Measurements from ENCODE around the gene FAM114A1. TPM values are rescaled to one million over a fixed set of nuclear protein-coding genes. Genes with fewer than 3 reads are reported as not detected.

FAM114A1 gene
- polyA plus RNA-seq (2013): 1.9 TPM

DNA sequence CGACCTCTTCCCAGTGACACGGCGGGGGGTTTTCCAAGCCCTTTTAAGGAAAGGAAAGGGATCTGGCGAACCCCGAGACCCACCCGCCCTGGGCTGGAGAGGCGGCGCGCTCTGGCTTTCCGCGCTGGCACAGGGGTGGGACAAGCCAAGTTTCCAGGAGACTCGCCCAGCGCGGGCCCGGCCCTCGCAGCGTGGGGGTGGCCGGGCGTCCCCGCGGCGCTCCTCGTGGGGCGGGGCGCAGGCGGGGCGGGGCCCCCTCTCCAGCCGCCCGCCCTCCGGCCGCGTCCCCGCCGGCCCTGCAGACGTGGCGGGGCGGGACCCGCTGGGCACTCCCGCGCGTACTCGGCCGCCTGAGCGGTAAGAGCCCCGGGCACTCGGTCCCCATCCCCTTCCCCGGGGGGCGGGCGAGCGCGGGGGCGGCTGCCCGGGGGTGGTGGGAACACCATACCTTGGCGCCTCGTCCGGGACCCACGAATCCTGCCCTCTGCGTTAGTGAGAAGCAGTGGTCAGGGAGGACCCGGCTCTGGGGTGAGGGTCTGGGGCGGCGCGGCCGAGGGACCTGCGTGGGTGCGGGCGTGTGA is at the start of gene FAM114A1:
Gene FAM114A1 (plus strand): TSS at position 329 of the 581 bp plus-strand sequence. CDS start 10,273 bp downstream, outside the sequence.
- H3K4me3 ChIP-seq (ENCODE audit: control insufficient read depth in 1 of 7, extremely low read depth in 1 of 7, insufficient read depth in 4 of 7, low read depth in 2 of 7, low read length in 6 of 7): peak within 1 kb of the TSS; percentile 8 to 81 (median 59)
- no peaks in the 10 kb centered on the region for H3K36me3 ChIP-seq (ENCODE audit: control insufficient read depth in 4 of 4, insufficient read depth in 4 of 4, low read length in 3 of 4)
- ChIA-PET POLR2A (no interaction called here), CTCF (interaction anchor here (0.9 to 1.6 kb wide), 4 partner anchors 9 to 106 kb away, joined by 3 to 4 read pairs (median 3); no protein-coding TSS in a partner anchor)
- peak; percentile 31 to 54 (median 36) for DNase-seq
- no peaks in the 10 kb centered on the region for H3K27me3 ChIP-seq (replicated peaks in 2 of 5; ENCODE audit: control insufficient read depth in 4 of 5, insufficient read depth in 5 of 5, low read length in 4 of 5)
- peak within 1 kb of the TSS in 1 of 2 experiments; percentile 63 for H3K27ac ChIP-seq (ENCODE audit: insufficient read depth in 1 of 2, low read depth in 1 of 2, low read length in 2 of 2, poor library complexity in 1 of 2, severe bottlenecking in 2 of 2)
- 1% methylated on average over 30 of the region's 66 CpGs for WGBS (ENCODE audit: insufficient coverage)
- H3K9me3 ChIP-seq (ENCODE audit: control extremely low read depth in 1 of 5, control insufficient read depth in 4 of 5, insufficient read depth in 2 of 5, low read depth in 1 of 5, low read length in 4 of 5): no peaks in the 10 kb centered on the region
- H3K4me1 ChIP-seq (ENCODE audit: control extremely low read depth in 1 of 4, control insufficient read depth in 4 of 4, insufficient read depth in 4 of 4, low read length in 3 of 4): peaks cover 4 to 15% (median 11%) of the 10 kb centered on the region in 4 experiments

DNA sequence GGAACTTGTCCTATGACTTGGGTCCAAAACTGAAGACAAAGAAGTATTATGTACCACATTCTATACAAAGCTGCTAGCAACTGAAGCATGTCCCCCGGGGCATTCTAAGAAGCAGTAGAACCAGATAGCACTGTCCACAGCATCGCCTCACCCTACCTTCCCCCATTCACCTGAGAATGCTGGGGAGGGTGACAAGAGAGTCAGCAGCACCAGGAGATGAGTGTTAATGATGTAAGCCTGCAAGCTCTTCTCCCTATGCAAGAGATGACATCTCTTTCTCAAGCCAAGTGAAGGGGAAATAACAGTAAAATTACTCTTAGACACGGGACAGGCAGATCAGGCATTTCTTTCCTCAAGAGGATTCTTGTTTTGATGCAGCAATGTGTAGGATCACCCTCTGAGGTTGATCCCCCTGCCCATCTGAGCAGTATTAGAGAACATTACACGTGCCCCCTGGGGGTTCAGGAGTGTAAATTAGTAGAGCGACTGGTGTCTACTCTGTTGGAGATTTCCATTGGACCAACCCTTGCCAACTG is 49.1 kb upstream of the FAM114A1 start:
- Histone ChIP-seq H3K9me3 (ENCODE audit: control extremely low read depth in 1 of 5, control insufficient read depth in 4 of 5, insufficient read depth in 2 of 5, low read depth in 1 of 5, low read length in 4 of 5) (peaks cover 0 to 18% (median 7%) of the 10 kb centered on the region in 5 experiments), H3K4me1 (ENCODE audit: control extremely low read depth in 1 of 4, control insufficient read depth in 4 of 4, insufficient read depth in 4 of 4, low read length in 3 of 4) (peaks cover 15 to 17% (median 16%) of the 10 kb centered on the region in 4 experiments), H3K4me3 (ENCODE audit: control insufficient read depth in 1 of 7, extremely low read depth in 1 of 7, insufficient read depth in 4 of 7, low read depth in 2 of 7, low read length in 6 of 7) (no peak overlapping the region), H3K27me3 (replicated peaks in 2 of 5; ENCODE audit: control insufficient read depth in 4 of 5, insufficient read depth in 5 of 5, low read length in 4 of 5) (no peaks in the 10 kb centered on the region), H3K27ac (ENCODE audit: insufficient read depth in 1 of 2, low read depth in 1 of 2, low read length in 2 of 2, poor library complexity in 1 of 2, severe bottlenecking in 2 of 2) (no peak overlapping the region), H3K36me3 (ENCODE audit: control insufficient read depth in 4 of 4, insufficient read depth in 4 of 4, low read length in 3 of 4) (peaks cover 0 to 8% (median under 1%) of the 10 kb centered on the region in 4 experiments)
- CTCF ChIA-PET: interaction anchor here (1.1 kb wide), 1 partner anchor 36 kb away, joined by 3 read pairs; no protein-coding TSS in a partner anchor
- no peak for DNase-seq
- POLR2A ChIA-PET: no interaction called here
- 100% methylated on average over 2 of the region's 5 CpGs for WGBS (ENCODE audit: insufficient coverage)

- Histone ChIP-seq H3K9me3 (ENCODE audit: control extremely low read depth in 1 of 5, control insufficient read depth in 4 of 5, insufficient read depth in 2 of 5, low read depth in 1 of 5, low read length in 4 of 5) (peaks cover 0 to 15% (median 7%) of the 10 kb centered on the region in 5 experiments), H3K36me3 (ENCODE audit: control insufficient read depth in 4 of 4, insufficient read depth in 4 of 4, low read length in 3 of 4) (peaks cover 0 to 8% (median 0%) of the 10 kb centered on the region in 4 experiments), H3K27ac (ENCODE audit: insufficient read depth in 1 of 2, low read depth in 1 of 2, low read length in 2 of 2, poor library complexity in 1 of 2, severe bottlenecking in 2 of 2) (no peak overlapping the region), H3K4me1 (ENCODE audit: control extremely low read depth in 1 of 4, control insufficient read depth in 4 of 4, insufficient read depth in 4 of 4, low read length in 3 of 4) (peaks cover 14 to 17% (median 15%) of the 10 kb centered on the region in 4 experiments), H3K4me3 (ENCODE audit: control insufficient read depth in 1 of 7, extremely low read depth in 1 of 7, insufficient read depth in 4 of 7, low read depth in 2 of 7, low read length in 6 of 7) (no peak overlapping the region), H3K27me3 (replicated peaks in 2 of 5; ENCODE audit: control insufficient read depth in 4 of 5, insufficient read depth in 5 of 5, low read length in 4 of 5) (no peaks in the 10 kb centered on the region)
- POLR2A ChIA-PET: no interaction called here
- DNase-seq: no peak
- WGBS (ENCODE audit: insufficient coverage): 66% methylated on average over 3 of the region's 3 CpGs
- CTCF ChIA-PET: no interaction called here
These were observed 48.0 kb upstream of the FAM114A1 start for GRCh38 chr4:38819569-38819968.

DNA sequence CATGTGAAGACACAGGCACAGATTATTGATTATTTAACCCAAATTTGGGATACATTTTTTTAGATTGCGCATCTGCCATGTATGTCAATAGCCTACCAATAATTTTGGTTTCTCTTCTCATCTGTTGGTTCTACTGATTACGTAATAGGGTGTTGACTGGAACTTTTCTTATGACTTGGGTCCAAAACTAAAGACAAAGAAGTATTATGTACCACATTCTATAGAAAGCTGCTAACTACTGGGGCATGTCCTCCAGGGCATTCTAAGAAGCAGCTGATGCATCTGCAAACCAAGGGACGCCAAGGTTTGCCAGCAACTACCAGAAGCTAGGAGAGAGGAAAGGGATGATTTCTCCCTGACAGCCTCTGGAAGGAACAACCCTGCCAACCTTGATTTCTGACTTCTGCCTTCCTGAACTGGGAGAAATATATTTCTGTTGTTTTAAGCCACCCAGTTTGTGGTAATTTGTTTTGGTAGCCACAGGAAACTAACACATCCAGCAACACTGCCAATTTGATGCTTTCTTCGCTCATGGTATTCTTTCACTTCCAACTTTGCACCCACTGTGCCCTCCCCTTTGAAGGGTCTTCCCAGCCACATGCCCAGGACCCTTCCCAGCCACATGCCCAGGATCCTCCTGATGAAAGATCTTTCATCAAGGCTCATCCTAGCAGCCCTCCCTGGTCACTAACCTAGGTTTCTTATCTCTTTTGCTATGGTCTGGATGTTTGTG is 47.1 kb upstream of the FAM114A1 start:
- CTCF ChIA-PET: no interaction called here
- 88% methylated on average over 3 of the region's 4 CpGs for WGBS (ENCODE audit: insufficient coverage)
- POLR2A ChIA-PET: no interaction called here
- Histone ChIP-seq H3K27me3 (replicated peaks in 2 of 5; ENCODE audit: control insufficient read depth in 4 of 5, insufficient read depth in 5 of 5, low read length in 4 of 5) (no peaks in the 10 kb centered on the region), H3K9me3 (ENCODE audit: control extremely low read depth in 1 of 5, control insufficient read depth in 4 of 5, insufficient read depth in 2 of 5, low read depth in 1 of 5, low read length in 4 of 5) (peaks cover 0 to 9% (median 5%) of the 10 kb centered on the region in 5 experiments), H3K4me3 (ENCODE audit: control insufficient read depth in 1 of 7, extremely low read depth in 1 of 7, insufficient read depth in 4 of 7, low read depth in 2 of 7, low read length in 6 of 7) (no peak overlapping the region), H3K4me1 (ENCODE audit: control extremely low read depth in 1 of 4, control insufficient read depth in 4 of 4, insufficient read depth in 4 of 4, low read length in 3 of 4) (peaks cover 11 to 15% (median 13%) of the 10 kb centered on the region in 4 experiments), H3K27ac (ENCODE audit: insufficient read depth in 1 of 2, low read depth in 1 of 2, low read length in 2 of 2, poor library complexity in 1 of 2, severe bottlenecking in 2 of 2) (no peak overlapping the region), H3K36me3 (ENCODE audit: control insufficient read depth in 4 of 4, insufficient read depth in 4 of 4, low read length in 3 of 4) (peaks cover 0 to 8% (median 0%) of the 10 kb centered on the region in 4 experiments)
- DNase-seq: no peak

DNA sequence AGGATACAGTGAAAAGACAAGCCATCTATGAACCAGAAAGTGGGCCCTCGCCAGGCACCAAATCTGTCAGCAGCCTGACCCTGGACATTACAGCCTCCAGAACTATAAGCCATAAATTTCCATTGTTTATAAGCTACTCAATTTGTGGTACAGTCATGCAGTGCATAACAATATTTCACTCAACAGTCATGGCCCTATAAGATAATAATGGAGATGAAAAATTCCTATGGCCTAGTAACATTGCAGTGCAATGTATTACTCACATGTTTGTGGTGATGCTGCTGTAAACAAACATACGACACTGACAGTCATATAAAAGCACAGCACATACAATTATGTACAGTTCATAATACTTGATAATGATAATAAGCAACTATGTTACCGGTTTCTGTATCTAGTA is 45.9 kb upstream of the FAM114A1 start:
- ChIA-PET CTCF (interaction anchor here (1.0 to 2.0 kb wide), 2 partner anchors 14 to 17 kb away, joined by 4 to 6 read pairs; partner anchors contain the start of gene TLR1), POLR2A (no interaction called here)
- H3K27me3 ChIP-seq (replicated peaks in 2 of 5; ENCODE audit: control insufficient read depth in 4 of 5, insufficient read depth in 5 of 5, low read length in 4 of 5): no peaks in the 10 kb centered on the region
- WGBS (ENCODE audit: insufficient coverage): no CpG with 5 or more reads among the region's 3 CpGs
- peaks cover 0 to 8% (median 0%) of the 10 kb centered on the region in 4 experiments for H3K36me3 ChIP-seq (ENCODE audit: control insufficient read depth in 4 of 4, insufficient read depth in 4 of 4, low read length in 3 of 4)
- peaks cover 0 to 4% (median 3%) of the 10 kb centered on the region in 4 experiments for H3K4me1 ChIP-seq (ENCODE audit: control extremely low read depth in 1 of 4, control insufficient read depth in 4 of 4, insufficient read depth in 4 of 4, low read length in 3 of 4)
- H3K27ac ChIP-seq (ENCODE audit: insufficient read depth in 1 of 2, low read depth in 1 of 2, low read length in 2 of 2, poor library complexity in 1 of 2, severe bottlenecking in 2 of 2): no peak overlapping the region
- no peak overlapping the region for H3K4me3 ChIP-seq (ENCODE audit: control insufficient read depth in 1 of 7, extremely low read depth in 1 of 7, insufficient read depth in 4 of 7, low read depth in 2 of 7, low read length in 6 of 7)
- peaks cover 0 to 9% (median 5%) of the 10 kb centered on the region in 5 experiments for H3K9me3 ChIP-seq (ENCODE audit: control extremely low read depth in 1 of 5, control insufficient read depth in 4 of 5, insufficient read depth in 2 of 5, low read depth in 1 of 5, low read length in 4 of 5)
- DNase-seq: no peak

DNA sequence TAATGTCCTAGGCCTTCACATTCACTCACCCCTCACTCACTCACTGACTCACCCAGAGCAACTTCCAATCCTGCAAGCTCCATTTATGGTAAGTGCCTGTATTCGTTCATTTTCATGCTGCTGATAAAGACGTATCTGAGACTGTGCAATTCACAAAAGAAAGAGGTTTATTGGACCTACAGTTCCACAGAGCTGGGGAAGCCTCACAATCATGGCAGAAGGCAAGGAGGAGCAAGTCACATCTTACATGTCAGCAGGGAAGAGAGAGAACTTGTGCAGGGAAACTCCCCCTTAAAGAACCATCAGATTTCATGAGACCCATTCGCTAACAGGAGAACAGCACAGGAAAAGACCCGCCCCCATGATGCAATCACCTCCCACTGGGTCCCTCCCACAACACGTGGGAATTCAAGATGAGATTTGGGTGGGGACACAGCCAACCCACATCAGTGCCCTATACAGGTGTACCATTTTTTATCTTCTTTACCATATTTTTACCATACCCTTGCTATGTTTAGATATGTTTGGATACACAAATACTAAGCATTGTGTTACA is 44.8 kb upstream of the FAM114A1 start:
- Histone ChIP-seq H3K4me3 (ENCODE audit: control insufficient read depth in 1 of 7, extremely low read depth in 1 of 7, insufficient read depth in 4 of 7, low read depth in 2 of 7, low read length in 6 of 7) (no peak overlapping the region), H3K27me3 (replicated peaks in 2 of 5; ENCODE audit: control insufficient read depth in 4 of 5, insufficient read depth in 5 of 5, low read length in 4 of 5) (no peaks in the 10 kb centered on the region), H3K36me3 (ENCODE audit: control insufficient read depth in 4 of 4, insufficient read depth in 4 of 4, low read length in 3 of 4) (peaks cover 0 to 12% (median 0%) of the 10 kb centered on the region in 4 experiments), H3K9me3 (ENCODE audit: control extremely low read depth in 1 of 5, control insufficient read depth in 4 of 5, insufficient read depth in 2 of 5, low read depth in 1 of 5, low read length in 4 of 5) (peaks cover 0 to 9% (median 5%) of the 10 kb centered on the region in 5 experiments), H3K27ac (ENCODE audit: insufficient read depth in 1 of 2, low read depth in 1 of 2, low read length in 2 of 2, poor library complexity in 1 of 2, severe bottlenecking in 2 of 2) (no peak overlapping the region), H3K4me1 (ENCODE audit: control extremely low read depth in 1 of 4, control insufficient read depth in 4 of 4, insufficient read depth in 4 of 4, low read length in 3 of 4) (no peaks in the 10 kb centered on the region)
- CTCF ChIA-PET: interaction anchor here (2.0 kb wide), 1 partner anchor 18 kb away, joined by 6 read pairs; the partner anchor contains the start of gene TLR1
- POLR2A ChIA-PET: no interaction called here
- DNase-seq: no peak
- 93% methylated on average over 3 of the region's 5 CpGs for WGBS (ENCODE audit: insufficient coverage)

Data from common myeloid progenitor, CD34-positive (primary cell).